NT2/D1 (cell line): ENCODE results near the gene USP16.

Source experiments
- SUZ12 ChIP-seq: IDR thresholded peaks from 2 replicates; pipeline ENCODE4 v1.6.1; 2011; ENCODE audit not compliant: insufficient read length, insufficient read depth; ENCODE audit errors: extremely low read depth
- YY1 ChIP-seq: IDR thresholded peaks from 2 replicates; pipeline ENCODE4 v1.6.1; 2011; ENCODE audit not compliant: insufficient read length, insufficient read depth
- ZNF274 ChIP-seq: IDR thresholded peaks from 2 replicates; pipeline ENCODE4 v1.6.1; 2011; ENCODE audit warnings: mild to moderate bottlenecking, low read depth, low read length

- TF ChIP-seq ZNF274 (no peak), YY1 (no peak), SUZ12 (no peak)
Measured at GRCh38 chr21:29084372-29084771, 59.9 kb downstream of the USP16 start.
